ENCODE results near the gene DAGLB.

DNA sequence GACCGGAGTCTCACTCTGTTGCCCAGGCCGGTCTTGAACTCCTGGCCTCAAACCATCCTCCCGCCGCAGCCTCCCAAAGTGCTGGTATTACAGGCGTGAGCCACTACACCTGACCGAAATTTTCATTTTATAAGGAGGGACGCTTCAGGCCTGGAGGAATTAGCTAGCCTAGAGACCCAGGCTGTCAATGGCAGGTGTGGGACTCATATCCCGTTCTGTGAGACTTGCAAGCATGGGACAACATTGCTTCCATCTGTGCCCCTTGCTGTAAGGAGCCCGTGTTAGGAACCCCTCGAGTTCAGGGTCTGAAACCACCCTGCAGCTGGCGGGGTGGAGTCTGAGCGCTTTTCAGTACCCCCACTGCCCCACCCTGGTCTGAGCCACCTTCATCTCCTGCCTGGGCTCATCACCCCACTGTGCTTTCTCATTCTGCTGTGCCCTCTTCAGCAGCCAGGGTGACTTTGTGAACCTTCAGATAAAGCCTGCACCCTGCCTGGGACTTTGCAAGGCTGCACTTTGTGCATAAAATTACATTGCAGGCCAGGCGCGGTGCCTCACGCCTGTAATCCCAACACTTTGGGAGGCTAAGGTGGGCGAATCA, 1.3 kb upstream of the DAGLB start:
- TF ChIP-seq CTCF (optimal IDR thresholded peaks at IDR 0.05 in 1 of 3, IDR thresholded peaks at IDR 0.05 in 1 of 3, conservative IDR thresholded peaks at IDR 0.05 in 1 of 3; ENCODE audit: extremely low read depth in 1 of 3, insufficient read depth in 2 of 3, low read length in 3 of 3), result no peak
- no peak for TF ChIP-seq EZH2 (IDR thresholded peaks at IDR 0.05; ENCODE audit: low read length)
